Central memory CD8-positive, alpha-beta T cell (primary cell): ENCODE results near the gene GNAS-AS1.

ENCODE experiments used
- ATAC-seq: fragments of 150-1000 bp; cut with Tn5 transposase; replicated peaks from 2 replicates; pipeline ENCODE4 v1.10.0; 2022; ENCODE audit warnings: mild to moderate bottlenecking, moderate FRiP score, moderate number of reproducible peaks; ENCODE audit not compliant: poor library complexity, severe bottlenecking; ENCODE audit errors: extremely low read depth
- DNase-seq, 2 donors: peaks; one replicate each; pipeline ENCODE4 v3.0.0; 2021; ENCODE audit warnings: low spot score in 2 of 2
- H3K27ac Mint-ChIP-seq: one replicate; pipeline ENCODE4 v1.8.0; 2022; ENCODE audit warnings: low read depth, mild to moderate bottlenecking, moderate library complexity, mixed read lengths
- H3K27me3 Mint-ChIP-seq: one replicate; pipeline ENCODE4 v1.8.0; 2022; ENCODE audit warnings: mixed read lengths
- H3K36me3 Mint-ChIP-seq: one replicate; pipeline ENCODE4 v1.8.0; 2022; ENCODE audit warnings: mild to moderate bottlenecking, moderate library complexity, mixed read lengths; ENCODE audit not compliant: insufficient read depth
- H3K4me1 Mint-ChIP-seq: one replicate; pipeline ENCODE4 v1.8.0; 2022; ENCODE audit warnings: mixed read lengths
- H3K4me3 Mint-ChIP-seq: one replicate; pipeline ENCODE4 v1.8.0; 2022; ENCODE audit warnings: mild to moderate bottlenecking, moderate library complexity, mixed read lengths
- H3K9me3 Mint-ChIP-seq: one replicate; pipeline ENCODE4 v1.8.0; 2022; ENCODE audit warnings: mixed read lengths

GNAS-AS1 gene

GRCh38 chr20:58891718-58892140, 41.0 kb upstream of the GNAS-AS1 start:
- Mint-ChIP-seq H3K9me3 (no peaks in the 10 kb centered on the region), H3K4me3 (peak overlapping the region; percentile 92), H3K27me3 (no peaks in the 10 kb centered on the region), H3K27ac (peak overlapping the region; percentile 96), H3K36me3 (peaks cover 41% of the 10 kb centered on the region), H3K4me1 (peaks cover 56% of the 10 kb centered on the region)
- peak in 1 of 2 donors; percentile 19 for DNase-seq
- ATAC-seq = no peak

- H3K4me1 Mint-ChIP-seq = peaks cover 51% of the 10 kb centered on the region
These were observed 40.5 kb upstream of the GNAS-AS1 start for GRCh38 chr20:58891086-58891717.

GRCh38 chr20:58890518-58891085, 39.9 kb upstream of the GNAS-AS1 start:
- H3K27me3 Mint-ChIP-seq = no peaks in the 10 kb centered on the region
- peaks cover 45% of the 10 kb centered on the region for H3K4me1 Mint-ChIP-seq
- H3K27ac Mint-ChIP-seq = peak overlapping the region; percentile 98
- peaks cover 31% of the 10 kb centered on the region for H3K36me3 Mint-ChIP-seq
- DNase-seq (peak in 1 of 2 donors; percentile 47), ATAC-seq (peak; percentile 26)
- peak overlapping the region; percentile 90 for H3K4me3 Mint-ChIP-seq
- H3K9me3 Mint-ChIP-seq = no peaks in the 10 kb centered on the region

More at GRCh38 chr20:58891086-58891717, 40.5 kb upstream of the GNAS-AS1 start:
- DNase-seq (peak in 1 of 2 donors; percentile 53), ATAC-seq (peak; percentile 7)
- peak overlapping the region; percentile 92 for H3K4me3 Mint-ChIP-seq
- H3K9me3 Mint-ChIP-seq = no peaks in the 10 kb centered on the region
- H3K27ac Mint-ChIP-seq = peak overlapping the region; percentile 98
- H3K27me3 Mint-ChIP-seq = no peaks in the 10 kb centered on the region
- peaks cover 36% of the 10 kb centered on the region for H3K36me3 Mint-ChIP-seq

- peak overlapping the region; percentile 98 for H3K27ac Mint-ChIP-seq
- ATAC-seq (peak; percentile 10), DNase-seq (peak in 1 of 2 donors; percentile 45)
- peak overlapping the region; percentile 90 for H3K4me3 Mint-ChIP-seq
- H3K9me3 Mint-ChIP-seq = no peaks in the 10 kb centered on the region
- peaks cover 38% of the 10 kb centered on the region for H3K4me1 Mint-ChIP-seq
- H3K27me3 Mint-ChIP-seq = no peaks in the 10 kb centered on the region
- H3K36me3 Mint-ChIP-seq = peaks cover 28% of the 10 kb centered on the region
These were observed 39.3 kb upstream of the GNAS-AS1 start for GRCh38 chr20:58889798-58890517.

- DNase-seq = no peak
- peaks cover 28% of the 10 kb centered on the region for H3K36me3 Mint-ChIP-seq
These were observed 38.6 kb upstream of the GNAS-AS1 start for GRCh38 chr20:58889334-58889760.

GRCh38 chr20:58888521-58889333, 38.0 kb upstream of the GNAS-AS1 start:
- DNase-seq (peak in 1 of 2 donors; percentile 82), ATAC-seq (peak; percentile 55)
- Mint-ChIP-seq H3K27me3 (no peaks in the 10 kb centered on the region), H3K4me3 (peak overlapping the region; percentile 90), H3K36me3 (peaks cover 28% of the 10 kb centered on the region), H3K4me1 (peaks cover 26% of the 10 kb centered on the region), H3K27ac (peak overlapping the region; percentile 98), H3K9me3 (no peaks in the 10 kb centered on the region)

More at GRCh38 chr20:58889334-58889760, 38.6 kb upstream of the GNAS-AS1 start:
- Mint-ChIP-seq H3K4me3 (peak overlapping the region; percentile 90), H3K27me3 (no peaks in the 10 kb centered on the region), H3K4me1 (peaks cover 32% of the 10 kb centered on the region), H3K9me3 (no peaks in the 10 kb centered on the region), H3K27ac (peak overlapping the region; percentile 98)
- peak; percentile 4 for ATAC-seq

GRCh38 chr20:58888103-58888502, 37.4 kb upstream of the GNAS-AS1 start:
- Mint-ChIP-seq H3K27ac (peak overlapping the region; percentile 83), H3K4me3 (peak overlapping the region; percentile 90), H3K9me3 (no peaks in the 10 kb centered on the region), H3K27me3 (peaks cover 2% of the 10 kb centered on the region), H3K4me1 (peaks cover 20% of the 10 kb centered on the region), H3K36me3 (peaks cover 24% of the 10 kb centered on the region)
- ATAC-seq = no peak
- DNase-seq = no peak

- Mint-ChIP-seq H3K9me3 (no peaks in the 10 kb centered on the region), H3K4me1 (peaks cover 6% of the 10 kb centered on the region), H3K27me3 (peaks cover 6% of the 10 kb centered on the region), H3K27ac (no peak overlapping the region), H3K4me3 (no peak overlapping the region), H3K36me3 (peaks cover 15% of the 10 kb centered on the region)
- ATAC-seq (no peak), DNase-seq (no peak)
These were observed 35.8 kb upstream of the GNAS-AS1 start for GRCh38 chr20:58886546-58886945.

GRCh38 chr20:58884966-58885365, 34.3 kb upstream of the GNAS-AS1 start:
- peaks cover 10% of the 10 kb centered on the region for H3K36me3 Mint-ChIP-seq
- DNase-seq = no peak
- peaks cover 6% of the 10 kb centered on the region for H3K27me3 Mint-ChIP-seq
- no peak for ATAC-seq
- peaks cover 3% of the 10 kb centered on the region for H3K4me1 Mint-ChIP-seq
- no peaks in the 10 kb centered on the region for H3K9me3 Mint-ChIP-seq
- no peak overlapping the region for H3K4me3 Mint-ChIP-seq
- no peak overlapping the region for H3K27ac Mint-ChIP-seq

GRCh38 chr20:58883241-58883691, 32.6 kb upstream of the GNAS-AS1 start:
- H3K4me1 Mint-ChIP-seq = peaks cover 1% of the 10 kb centered on the region
- H3K36me3 Mint-ChIP-seq = no peaks in the 10 kb centered on the region
- no peak for ATAC-seq
- peaks cover 6% of the 10 kb centered on the region for H3K27me3 Mint-ChIP-seq
- no peak overlapping the region for H3K4me3 Mint-ChIP-seq
- H3K27ac Mint-ChIP-seq = no peak overlapping the region
- no peaks in the 10 kb centered on the region for H3K9me3 Mint-ChIP-seq
- no peak for DNase-seq

- H3K4me3 Mint-ChIP-seq = no peak overlapping the region
- H3K27ac Mint-ChIP-seq = no peak overlapping the region
- DNase-seq (no peak), ATAC-seq (no peak)
- H3K36me3 Mint-ChIP-seq = peaks cover under 1% of the 10 kb centered on the region
- no peaks in the 10 kb centered on the region for H3K9me3 Mint-ChIP-seq
- peaks cover 6% of the 10 kb centered on the region for H3K27me3 Mint-ChIP-seq
- peaks cover 7% of the 10 kb centered on the region for H3K4me1 Mint-ChIP-seq
These were observed 32.0 kb upstream of the GNAS-AS1 start for GRCh38 chr20:58882704-58883089.
